Measurements from ENCODE around the gene COPG2.
A peak's percentile ranks its signal among the peaks of the same experiment; 100 is the strongest.

The COPG2 gene

GRCh38 chr7:130500910-130501309 is 167.6 kb downstream of the COPG2 start:
- no peak for DNase-seq (ENCODE audit: low read depth in 4 of 4, low spot score in 1 of 4)

GRCh38 chr7:130500463-130500862 is 168.1 kb downstream of the COPG2 start:
- DNase-seq (ENCODE audit: low read depth in 4 of 4, low spot score in 1 of 4), result no peak

DNA sequence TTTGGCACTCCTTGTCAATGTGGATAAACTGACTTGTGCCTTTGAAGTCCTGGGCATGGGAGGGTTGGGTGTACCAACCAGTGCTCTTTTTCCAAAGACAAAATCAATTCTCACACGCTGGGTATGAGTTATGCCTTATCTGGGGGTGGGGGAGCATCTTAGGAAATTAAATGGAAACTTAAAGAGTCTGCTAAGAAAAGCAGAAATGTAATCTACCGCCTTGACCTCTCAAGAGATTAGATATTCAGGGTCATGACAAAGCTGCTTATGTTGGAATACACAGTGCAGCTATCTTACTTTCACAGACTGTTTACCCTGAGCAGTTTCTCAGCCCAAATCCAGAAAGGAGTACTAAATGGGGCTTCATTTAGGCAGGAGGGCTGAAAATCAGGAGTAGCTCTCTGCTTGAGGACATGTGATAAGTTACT is 174.1 kb downstream of the COPG2 start:
- no peak for DNase-seq (ENCODE audit: low read depth in 4 of 4, low spot score in 1 of 4)

- no peak for DNase-seq (ENCODE audit: low read depth in 4 of 4, low spot score in 1 of 4)
Measured at GRCh38 chr7:130493275-130493873, 175.2 kb downstream of the COPG2 start.

DNA sequence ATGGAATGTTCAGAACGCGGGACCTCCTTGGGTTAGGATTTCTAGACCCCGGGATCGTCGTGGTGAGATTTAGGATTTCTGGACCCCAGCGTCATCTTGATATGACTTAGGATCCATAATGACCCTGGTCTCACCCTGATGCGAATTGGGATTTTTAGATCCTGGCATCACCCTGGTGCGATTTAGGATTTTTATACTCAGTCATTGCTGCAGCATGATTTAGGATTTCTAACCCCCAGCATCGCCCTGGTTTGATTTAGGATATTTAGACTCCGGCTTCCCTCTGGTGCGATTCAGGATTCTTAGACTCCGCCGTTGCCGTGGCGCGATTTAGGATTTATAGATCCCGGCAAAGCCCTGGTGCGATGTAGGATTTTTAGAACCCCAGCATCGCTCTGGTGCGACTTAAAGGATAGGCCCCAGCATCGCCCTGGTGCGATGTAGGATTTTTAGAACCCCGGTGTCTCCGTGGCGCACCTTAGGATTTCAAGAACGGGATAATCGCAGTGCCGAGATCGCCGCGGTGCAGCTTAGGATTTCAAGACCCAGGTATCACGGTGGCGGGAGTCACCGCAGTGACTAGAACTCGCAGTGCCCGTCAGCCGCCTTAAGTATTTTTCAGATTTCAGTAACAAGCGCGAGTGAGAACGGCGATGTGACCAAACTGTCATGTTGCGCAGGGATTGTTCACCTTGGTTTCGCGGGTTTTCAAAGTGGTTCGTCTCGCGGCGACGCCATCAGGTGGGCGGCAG is 175.8 kb downstream of the COPG2 start:
- no peak for DNase-seq (ENCODE audit: low read depth in 4 of 4, low spot score in 1 of 4)

GRCh38 chr7:130491841-130492522 is 176.6 kb downstream of the COPG2 start, which contains the start of gene MEST:
MEST (plus strand) TSS chr7:130492085; CDS start chr7:130492314, 229 bp downstream.
- no peak for DNase-seq (ENCODE audit: low read depth in 4 of 4, low spot score in 1 of 4)

DNA sequence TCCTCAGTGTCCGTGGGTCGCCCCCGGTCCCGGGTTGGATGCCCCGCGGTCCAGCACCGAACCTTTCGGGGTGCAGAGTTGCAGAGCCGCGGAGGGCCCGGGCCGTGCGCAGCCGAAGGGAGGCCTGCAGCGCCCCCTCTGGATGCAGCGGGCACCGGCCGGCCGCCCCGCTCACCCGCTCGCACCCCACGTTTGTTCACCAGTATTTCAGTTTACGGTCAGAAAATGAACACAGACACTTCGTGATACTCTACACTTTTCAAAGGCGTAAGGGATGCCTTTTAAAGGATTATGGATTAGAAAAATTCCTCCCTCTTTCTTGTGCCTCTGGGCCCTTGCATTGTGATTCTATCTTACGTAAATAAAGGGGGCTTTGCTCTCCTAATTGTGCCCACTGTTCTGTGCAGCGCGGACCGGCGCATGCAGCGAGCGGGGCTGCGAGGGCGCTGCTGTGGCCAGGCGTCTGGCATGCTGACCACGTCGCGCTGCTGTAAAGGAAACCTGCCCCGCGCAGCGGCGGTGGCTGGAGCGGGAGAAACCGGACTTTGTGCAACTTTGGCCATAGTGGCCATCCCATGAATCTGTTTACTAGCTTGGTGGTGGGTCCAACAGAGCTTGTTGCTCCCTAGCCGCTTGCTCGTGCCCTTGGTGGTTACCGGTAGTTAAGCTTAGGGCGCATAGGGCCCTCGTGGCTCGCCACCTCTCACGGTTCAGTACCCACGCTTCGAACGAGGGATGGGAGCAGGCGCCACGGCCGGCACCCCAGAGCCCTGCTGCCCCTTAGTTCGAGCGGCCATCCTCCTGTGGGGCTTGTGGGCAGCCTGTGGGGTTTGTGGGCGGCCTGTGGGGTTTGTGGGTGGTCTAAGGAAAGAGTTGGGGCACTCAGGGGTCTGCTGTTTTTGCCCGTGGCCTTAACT is 177.4 kb downstream of the COPG2 start:
- DNase-seq (ENCODE audit: low read depth in 4 of 4, low spot score in 1 of 4), result no peak

- DNase-seq (ENCODE audit: low read depth in 4 of 4, low spot score in 1 of 4), result no peak
Measured at GRCh38 chr7:130490311-130490791, 178.2 kb downstream of the COPG2 start.

DNA sequence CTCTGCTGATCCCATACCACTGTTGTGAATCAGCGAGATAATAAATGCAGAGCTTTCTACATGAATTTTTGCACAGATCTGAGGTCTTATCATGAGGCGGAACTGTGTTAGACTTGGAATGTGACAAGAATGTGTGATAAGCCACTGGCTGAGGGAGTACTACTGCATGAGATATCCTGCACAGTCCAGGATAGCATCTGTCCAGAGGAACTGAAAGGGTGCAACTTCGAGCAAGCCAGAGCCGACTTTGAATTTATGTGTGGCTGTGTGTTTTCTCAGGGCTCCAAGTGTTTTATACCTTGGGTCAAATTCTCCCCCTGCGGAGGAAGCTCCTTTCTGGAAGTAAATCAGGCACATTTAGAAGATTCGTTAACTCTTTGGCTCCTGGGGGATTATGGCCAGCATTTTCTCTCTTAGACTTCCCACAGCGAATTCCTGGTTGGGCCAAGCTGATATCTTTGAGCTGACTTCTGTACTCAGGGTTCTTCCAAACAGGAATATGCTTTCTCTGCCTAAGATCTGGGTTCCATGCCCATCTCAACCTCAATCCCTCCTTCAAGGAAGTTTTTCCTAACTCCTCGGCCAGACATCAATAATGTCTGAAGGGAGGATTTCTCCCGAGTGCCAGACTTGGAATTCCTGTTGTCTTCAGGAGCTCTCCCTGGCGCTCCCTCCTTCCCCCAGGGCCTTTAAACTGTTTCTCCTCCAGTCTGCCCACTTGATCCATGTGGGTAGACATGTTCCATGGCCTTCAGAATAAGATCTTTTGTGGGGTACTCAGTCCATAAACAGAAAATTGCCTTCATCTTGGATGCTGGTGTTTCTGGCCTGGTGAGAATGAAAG is 179.2 kb downstream of the COPG2 start:
- no peak for DNase-seq (ENCODE audit: low read depth in 4 of 4, low spot score in 1 of 4)

- DNase-seq (ENCODE audit: low read depth in 4 of 4, low spot score in 1 of 4), result no peak
Measured at GRCh38 chr7:130488392-130489139, 180.0 kb downstream of the COPG2 start.

- DNase-seq (ENCODE audit: low read depth in 4 of 4, low spot score in 1 of 4), result no peak
Measured at GRCh38 chr7:130486954-130487436, 181.6 kb downstream of the COPG2 start.

GRCh38 chr7:130486114-130486953 is 182.2 kb downstream of the COPG2 start:
- peak; percentile 20 to 35 (median 29) for DNase-seq (ENCODE audit: low read depth in 4 of 4, low spot score in 1 of 4)

- no peak for DNase-seq (ENCODE audit: low read depth in 4 of 4, low spot score in 1 of 4)
Measured at GRCh38 chr7:130485734-130486113, 182.8 kb downstream of the COPG2 start.

DNA sequence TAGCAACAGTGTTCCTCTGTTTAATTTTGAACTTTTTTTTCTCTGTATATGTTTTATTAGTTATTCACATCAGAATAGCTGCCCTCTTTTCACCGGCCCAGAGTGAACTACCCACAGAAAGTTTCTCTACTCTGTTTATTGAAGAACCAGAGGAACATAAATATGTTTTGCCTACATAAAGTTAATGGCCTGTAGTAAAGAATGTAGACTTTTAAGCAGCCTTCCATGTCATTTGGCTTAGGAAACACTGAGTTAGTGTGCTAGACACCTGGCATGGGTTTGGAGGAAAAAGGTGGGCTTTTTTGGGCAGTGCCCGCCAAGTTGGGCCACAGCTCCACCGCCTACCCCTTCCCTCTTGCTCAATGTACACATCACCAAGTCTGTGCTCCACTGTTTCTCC is 185.5 kb downstream of the COPG2 start:
- no peak for DNase-seq (ENCODE audit: low read depth in 4 of 4, low spot score in 1 of 4)

GRCh38 chr7:130481898-130482297 is 186.7 kb downstream of the COPG2 start:
- DNase-seq (ENCODE audit: low read depth in 4 of 4, low spot score in 1 of 4), result no peak

- DNase-seq (ENCODE audit: low read depth in 4 of 4, low spot score in 1 of 4), result no peak
Measured at GRCh38 chr7:130479716-130480400, 188.7 kb downstream of the COPG2 start.

DNA sequence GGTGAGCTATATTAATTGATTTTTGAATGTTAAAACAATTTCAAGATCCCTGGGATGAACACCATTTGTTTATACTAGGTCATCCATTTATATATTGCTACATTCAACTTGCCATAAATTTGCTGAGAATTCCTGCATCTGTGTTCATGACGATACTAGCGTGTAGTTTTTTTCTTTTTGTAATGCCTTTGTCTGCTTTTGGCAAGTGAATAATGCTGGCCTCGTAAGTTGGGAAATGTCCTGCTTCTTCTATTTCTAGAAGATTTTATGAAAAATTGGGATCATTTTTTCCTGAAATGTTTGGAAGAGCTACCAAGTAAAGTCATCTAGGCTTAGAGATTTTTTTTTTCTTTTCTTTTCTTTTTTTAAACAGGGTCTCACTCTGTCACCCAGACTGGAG is 189.6 kb downstream of the COPG2 start:
- DNase-seq (ENCODE audit: low read depth in 4 of 4, low spot score in 1 of 4), result no peak
